ENCODE measurements around the gene CD96.
A peak's percentile ranks its signal among the peaks of the same experiment; 100 is the strongest.

Gene CD96

DNA sequence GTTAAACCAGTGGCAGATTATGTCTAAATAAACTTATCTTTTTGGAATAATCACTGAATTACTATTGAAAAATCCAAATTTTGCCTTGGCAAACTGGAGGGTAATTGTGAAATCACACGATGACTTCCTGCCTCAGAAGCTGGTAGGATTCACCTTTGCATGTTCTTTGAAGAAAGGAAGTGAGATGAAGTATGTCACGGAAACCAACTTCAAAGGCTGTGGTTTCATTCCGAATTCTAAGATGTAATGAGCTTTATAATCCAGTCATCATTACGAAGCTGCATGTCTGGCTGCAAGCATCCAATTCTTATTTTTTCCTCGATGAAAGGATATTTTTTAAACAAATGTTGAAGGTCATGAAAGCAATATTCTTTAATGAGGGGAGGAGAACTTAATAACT is 68.2 kb downstream of the CD96 start:
- ChIA-PET POLR2A (ENCODE audit: low non-redundant PET) (no interaction called here), CTCF (interaction anchor here (0.8 to 1.7 kb wide), 2 partner anchors 32 to 106 kb away, joined by 3 to 4 read pairs; no protein-coding TSS in a partner anchor)
- peak overlapping the region; percentile 81 for H3K27ac ChIP-seq
- DNase-seq (ENCODE audit: low spot score): no peak
- TF ChIP-seq, protein P1, sequence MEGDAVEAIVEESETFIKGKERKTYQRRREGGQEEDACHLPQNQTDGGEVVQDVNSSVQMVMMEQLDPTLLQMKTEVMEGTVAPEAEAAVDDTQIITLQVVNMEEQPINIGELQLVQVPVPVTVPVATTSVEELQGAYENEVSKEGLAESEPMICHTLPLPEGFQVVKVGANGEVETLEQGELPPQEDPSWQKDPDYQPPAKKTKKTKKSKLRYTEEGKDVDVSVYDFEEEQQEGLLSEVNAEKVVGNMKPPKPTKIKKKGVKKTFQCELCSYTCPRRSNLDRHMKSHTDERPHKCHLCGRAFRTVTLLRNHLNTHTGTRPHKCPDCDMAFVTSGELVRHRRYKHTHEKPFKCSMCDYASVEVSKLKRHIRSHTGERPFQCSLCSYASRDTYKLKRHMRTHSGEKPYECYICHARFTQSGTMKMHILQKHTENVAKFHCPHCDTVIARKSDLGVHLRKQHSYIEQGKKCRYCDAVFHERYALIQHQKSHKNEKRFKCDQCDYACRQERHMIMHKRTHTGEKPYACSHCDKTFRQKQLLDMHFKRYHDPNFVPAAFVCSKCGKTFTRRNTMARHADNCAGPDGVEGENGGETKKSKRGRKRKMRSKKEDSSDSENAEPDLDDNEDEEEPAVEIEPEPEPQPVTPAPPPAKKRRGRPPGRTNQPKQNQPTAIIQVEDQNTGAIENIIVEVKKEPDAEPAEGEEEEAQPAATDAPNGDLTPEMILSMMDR (conservative IDR thresholded peaks at IDR 0.05; ENCODE audit: low read depth): no peak

DNA sequence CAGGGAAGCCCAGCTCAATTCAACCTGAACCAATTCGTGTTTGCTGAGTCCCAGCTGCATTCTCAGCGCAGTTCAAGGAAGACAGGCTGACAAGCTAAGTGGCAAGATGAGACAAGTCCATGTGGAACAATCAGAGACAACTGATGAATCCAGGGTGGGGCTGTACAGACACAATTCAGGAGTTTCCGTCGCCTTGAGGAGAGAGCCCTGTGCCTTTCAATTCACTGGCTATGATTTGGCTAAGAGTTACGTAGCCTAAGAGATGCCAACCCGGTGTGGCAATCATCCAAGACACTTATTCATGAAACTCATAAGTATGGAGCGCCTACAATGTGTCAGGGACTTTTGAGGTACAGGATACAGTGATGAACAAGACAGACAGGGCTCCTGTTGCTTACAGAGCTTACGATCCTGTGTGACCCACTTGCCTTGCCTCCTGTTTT is 68.6 kb downstream of the CD96 start:
- CTCF ChIA-PET: interaction anchor here (0.8 to 1.7 kb wide), 2 partner anchors 32 to 106 kb away, joined by 3 to 4 read pairs; no protein-coding TSS in a partner anchor
- DNase-seq (ENCODE audit: low spot score): peak; percentile 75
- H3K27ac ChIP-seq: peak overlapping the region; percentile 81
- TF ChIP-seq, protein P1 (conservative IDR thresholded peaks at IDR 0.05; ENCODE audit: low read depth): no peak
- POLR2A ChIA-PET (ENCODE audit: low non-redundant PET): no interaction called here

DNA sequence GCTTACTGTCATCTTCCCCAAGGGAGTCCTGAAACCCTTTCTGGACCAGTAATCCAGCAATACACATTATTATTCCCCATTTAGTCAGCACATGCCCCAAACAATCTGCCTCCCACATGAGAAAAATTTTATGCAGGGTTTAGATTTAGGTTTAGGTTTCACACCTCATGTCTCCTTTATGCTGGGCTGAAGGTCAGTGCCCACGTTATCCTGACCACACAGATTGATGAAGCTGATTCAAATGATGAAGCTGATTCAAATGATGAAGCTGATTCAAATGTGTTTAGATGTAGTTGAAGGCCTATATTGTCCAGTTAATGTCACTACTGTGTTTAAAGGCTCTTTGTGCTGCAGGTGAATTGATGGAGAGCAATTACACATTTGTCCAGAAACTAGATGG is 71.3 kb downstream of the CD96 start:
- POLR2A ChIA-PET (ENCODE audit: low non-redundant PET): no interaction called here
- CTCF ChIA-PET: interaction anchor here (1.0 kb wide), 1 partner anchor 102 kb away, joined by 3 read pairs; no protein-coding TSS in a partner anchor
- DNase-seq (ENCODE audit: low spot score): no peak
- TF ChIP-seq, protein P1 (conservative IDR thresholded peaks at IDR 0.05; ENCODE audit: low read depth): no peak
- H3K27ac ChIP-seq: no peak overlapping the region

DNA sequence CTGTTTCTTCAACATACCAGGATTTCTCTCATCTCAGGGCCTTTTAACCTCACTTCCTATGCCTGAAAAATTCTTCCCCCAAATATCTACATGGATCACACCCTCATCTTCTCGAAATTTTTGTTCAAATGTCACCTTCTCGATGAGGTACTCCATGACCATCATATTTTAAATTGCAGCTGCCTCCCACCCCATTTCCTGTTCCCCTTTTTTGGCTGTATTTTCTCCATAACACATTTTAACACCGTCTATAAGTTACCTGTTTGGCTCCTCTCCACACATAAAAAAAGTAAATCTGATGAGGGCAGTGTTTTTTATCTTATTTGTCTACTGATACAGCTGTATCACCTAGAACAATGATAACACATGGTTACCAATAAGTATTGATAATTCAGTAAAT is 73.9 kb downstream of the CD96 start:
- H3K27ac ChIP-seq: no peak overlapping the region
- ChIA-PET POLR2A (ENCODE audit: low non-redundant PET) (no interaction called here), CTCF (no interaction called here)
- TF ChIP-seq, protein P1 (conservative IDR thresholded peaks at IDR 0.05; ENCODE audit: low read depth): no peak
- DNase-seq (ENCODE audit: low spot score): no peak

DNA sequence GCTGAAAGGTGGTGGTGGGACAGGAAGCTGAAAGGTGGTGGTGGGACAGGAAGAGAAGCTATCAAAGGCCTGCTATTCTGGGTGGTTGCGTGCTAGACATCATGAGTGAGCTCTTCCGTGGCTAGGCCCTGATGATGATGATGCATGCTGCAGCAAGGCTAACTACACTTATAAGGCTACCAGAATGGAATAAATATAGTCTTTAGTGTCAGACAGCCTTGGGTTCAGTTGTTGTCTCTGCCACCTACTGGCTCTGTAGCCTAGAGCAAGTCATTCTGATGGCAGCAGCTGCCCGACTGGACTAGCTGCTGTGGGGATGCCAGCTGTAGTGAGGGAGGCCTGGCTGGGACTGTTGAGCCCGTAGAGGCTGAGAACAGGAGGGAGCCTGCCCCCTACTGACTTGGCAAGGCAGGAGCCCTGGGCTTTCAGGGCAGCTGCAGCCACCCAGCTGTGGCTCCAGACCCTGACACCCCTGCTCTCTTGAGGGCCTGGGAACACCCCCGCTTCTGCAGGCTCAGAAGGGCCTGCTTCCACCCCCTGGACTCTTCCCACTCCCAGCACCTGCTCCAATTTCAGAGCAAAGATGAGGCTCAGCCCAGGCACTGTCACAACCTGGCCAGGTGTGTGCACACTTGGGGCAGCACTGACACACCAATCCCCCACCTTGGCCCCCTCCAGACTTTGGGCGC is 74.6 kb downstream of the CD96 start:
- TF ChIP-seq, protein P1 (conservative IDR thresholded peaks at IDR 0.05; ENCODE audit: low read depth): no peak
- ChIA-PET POLR2A (ENCODE audit: low non-redundant PET) (no interaction called here), CTCF (no interaction called here)
- no peak for DNase-seq (ENCODE audit: low spot score)
- H3K27ac ChIP-seq: no peak overlapping the region

DNA sequence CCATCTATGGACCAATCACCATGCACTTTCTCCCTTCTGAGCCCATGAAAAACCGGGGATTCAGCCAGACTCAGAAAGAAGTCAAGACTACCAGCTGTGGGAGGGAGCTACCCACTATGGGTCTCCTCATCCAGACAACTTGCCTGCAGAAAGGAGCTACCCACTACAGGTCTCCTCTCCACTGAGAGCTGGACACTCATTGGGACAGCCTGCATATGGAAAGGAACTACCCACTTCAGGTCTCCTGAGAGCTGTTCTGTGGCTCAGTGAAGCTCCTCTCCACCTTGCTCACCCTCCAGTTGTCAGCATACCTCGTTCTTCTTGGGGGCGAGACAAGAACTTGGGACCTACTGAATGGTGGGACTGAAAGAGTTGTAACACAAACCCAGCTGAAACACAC is 75.4 kb downstream of the CD96 start:
- POLR2A ChIA-PET (ENCODE audit: low non-redundant PET): no interaction called here
- TF ChIP-seq, protein P1 (conservative IDR thresholded peaks at IDR 0.05; ENCODE audit: low read depth): no peak
- DNase-seq (ENCODE audit: low spot score): no peak
- CTCF ChIA-PET: no interaction called here
- peak overlapping the region; percentile 60 for H3K27ac ChIP-seq
